Esophagus squamous epithelium (tissue), 5 donors: ENCODE data around the gene ISYNA1. TPM values are rescaled to one million over a fixed set of nuclear protein-coding genes. Genes with fewer than 3 reads are reported as not detected.

ENCODE experiments used
- DNase-seq: peaks from one replicate; lab custom pipeline; 2025; lab: John Stamatoyannopoulos, UW
- H3K27ac ChIP-seq, 4 donors: fragments of 200-600 bp; sonication (generic); one replicate each; pipeline ENCODE4 v1.5.1; 2016 to 2019; ENCODE audit warnings: mild to moderate bottlenecking in 1 of 4
- H3K27me3 ChIP-seq, 4 donors: fragments of 200-600 bp; sonication (generic); 1 replicate in 3 of 4; 2 replicates in 1 of 4; pipeline versions ENCODE4 v1.5.1 to v1.6.0; 2017 to 2021; ENCODE audit warnings: antibody characterized with exemption in 1 of 4
- H3K36me3 ChIP-seq, 3 donors: fragments of 200-600 bp; sonication (generic); one replicate each; pipeline ENCODE4 v1.5.1; 2016 to 2019
- H3K4me1 ChIP-seq, 3 donors: fragments of 200-600 bp; sonication (generic); one replicate each; pipeline ENCODE4 v1.5.1; 2017 to 2019
- H3K4me3 ChIP-seq, 4 donors: fragments of 200-600 bp; sonication (generic); 1 replicate in 3 of 4; 2 replicates in 1 of 4; pipeline ENCODE4 v1.5.1; 2016 to 2019; ENCODE audit warnings: mild to moderate bottlenecking in 2 of 4, moderate library complexity in 1 of 4
- H3K9me3 ChIP-seq, 3 donors: fragments of 200-600 bp; sonication (generic); one replicate each; pipeline ENCODE4 v1.5.1; 2016 to 2019
- POLR2A ChIP-seq, 4 donors: fragments of 450-650 bp; IDR thresholded peaks; one replicate each; pipeline ENCODE4 v1.6.1; 2017; ENCODE audit warnings: antibody characterized with exemption in 4 of 4, mild to moderate bottlenecking in 4 of 4, moderate library complexity in 3 of 4
- WGBS, 2 donors: methylation state at CpG; one replicate each; pipeline ENCODE4 v1.1.5; 2018; 5-methylcytosine and 5-hydroxymethylcytosine counted together
- intact Hi-C: fragments of 100-400 bp; cut with DNase I; formaldehyde crosslinking; loops from one replicate; pipeline ENCODE4 v1.15.0; 2022
- total RNA-seq, 4 donors: library from RNA; depleted of rRNA; stranded (reverse); fragments of >200 nt; gene quantifications; one replicate each; pipeline ENCODE4 v1.1.0, GENCODE V29; 2016
- TF ChIP-seq, protein P1 (sequence below), 6 experiments: fragments of 450-650 bp in 4 of 6; fragments of 200-600 bp in 2 of 6; sonication (generic) in 2 of 6; IDR thresholded peaks; one replicate each; pipeline ENCODE4 v1.5.1; 2016 to 2019; ENCODE audit warnings: antibody characterized with exemption in 6 of 6, mild to moderate bottlenecking in 4 of 6, moderate library complexity in 4 of 6
- donor health status: DM: yes; HTN: yes; CAD: no.

The ISYNA1 gene
- total RNA-seq, 4 donors from 2014 or later = 8.1 to 24.4 (median 14.4) TPM

DNA sequence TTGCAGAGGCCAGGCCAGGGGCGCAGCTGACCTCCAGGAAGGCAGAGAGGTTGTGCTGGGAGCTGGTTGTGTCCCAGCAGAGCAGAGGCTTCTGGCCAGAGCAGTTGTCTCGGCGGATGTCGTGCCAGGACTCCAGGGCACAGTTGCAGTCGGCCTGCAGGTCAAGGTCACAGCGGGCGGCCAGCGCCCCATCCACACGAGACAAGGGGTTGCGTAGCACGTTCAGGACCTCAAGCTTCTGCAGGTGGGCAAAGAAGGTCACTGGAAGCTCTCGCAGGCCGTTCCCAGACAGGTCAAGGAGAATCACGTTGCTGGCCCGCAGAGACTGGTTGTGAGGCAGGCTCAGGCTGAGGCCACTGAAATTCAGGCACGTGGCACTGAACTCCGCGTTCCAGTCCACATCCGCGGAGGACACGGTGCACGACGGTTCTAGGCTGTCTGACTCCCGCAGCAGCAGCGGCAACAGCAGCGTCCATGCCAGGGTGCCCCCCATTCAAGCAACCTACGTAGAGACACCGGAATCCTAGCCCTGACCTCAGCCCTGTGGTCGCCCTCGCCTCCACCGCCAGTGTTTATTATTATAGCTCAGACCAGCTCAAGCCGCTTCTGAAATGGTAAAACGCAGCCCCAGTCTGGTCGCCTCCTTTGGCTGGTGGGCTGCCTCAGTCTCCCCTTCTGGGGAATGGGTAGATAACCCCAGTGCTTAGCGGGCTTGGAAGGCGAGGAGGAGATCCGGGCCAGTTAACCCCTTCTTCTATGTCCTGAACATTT lies 41.3 kb downstream of the ISYNA1 start:
- no peaks in the 10 kb centered on the region for H3K36me3 ChIP-seq
- intact Hi-C loops = no loop called here
- DNase-seq = no peak
- 43 to 60% methylated on average over 3 to 7 of the region's 37 CpGs for WGBS, 2 donors
- H3K27ac ChIP-seq = peak overlapping the region in 2 of 4 donors; percentile 11 to 25
- no peaks in the 10 kb centered on the region for H3K9me3 ChIP-seq
- peaks cover 0 to 37% (median 10%) of the 10 kb centered on the region in 3 donors for H3K4me1 ChIP-seq
- TF ChIP-seq, protein P1, sequence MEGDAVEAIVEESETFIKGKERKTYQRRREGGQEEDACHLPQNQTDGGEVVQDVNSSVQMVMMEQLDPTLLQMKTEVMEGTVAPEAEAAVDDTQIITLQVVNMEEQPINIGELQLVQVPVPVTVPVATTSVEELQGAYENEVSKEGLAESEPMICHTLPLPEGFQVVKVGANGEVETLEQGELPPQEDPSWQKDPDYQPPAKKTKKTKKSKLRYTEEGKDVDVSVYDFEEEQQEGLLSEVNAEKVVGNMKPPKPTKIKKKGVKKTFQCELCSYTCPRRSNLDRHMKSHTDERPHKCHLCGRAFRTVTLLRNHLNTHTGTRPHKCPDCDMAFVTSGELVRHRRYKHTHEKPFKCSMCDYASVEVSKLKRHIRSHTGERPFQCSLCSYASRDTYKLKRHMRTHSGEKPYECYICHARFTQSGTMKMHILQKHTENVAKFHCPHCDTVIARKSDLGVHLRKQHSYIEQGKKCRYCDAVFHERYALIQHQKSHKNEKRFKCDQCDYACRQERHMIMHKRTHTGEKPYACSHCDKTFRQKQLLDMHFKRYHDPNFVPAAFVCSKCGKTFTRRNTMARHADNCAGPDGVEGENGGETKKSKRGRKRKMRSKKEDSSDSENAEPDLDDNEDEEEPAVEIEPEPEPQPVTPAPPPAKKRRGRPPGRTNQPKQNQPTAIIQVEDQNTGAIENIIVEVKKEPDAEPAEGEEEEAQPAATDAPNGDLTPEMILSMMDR (IDR thresholded peaks at IDR 0.05) = no peak
- peaks cover 0 to 31% (median 2%) of the 10 kb centered on the region in 4 donors for H3K27me3 ChIP-seq
- peak overlapping the region in 3 of 4 donors; percentile 10 to 52 (median 35) for H3K4me3 ChIP-seq

DNA sequence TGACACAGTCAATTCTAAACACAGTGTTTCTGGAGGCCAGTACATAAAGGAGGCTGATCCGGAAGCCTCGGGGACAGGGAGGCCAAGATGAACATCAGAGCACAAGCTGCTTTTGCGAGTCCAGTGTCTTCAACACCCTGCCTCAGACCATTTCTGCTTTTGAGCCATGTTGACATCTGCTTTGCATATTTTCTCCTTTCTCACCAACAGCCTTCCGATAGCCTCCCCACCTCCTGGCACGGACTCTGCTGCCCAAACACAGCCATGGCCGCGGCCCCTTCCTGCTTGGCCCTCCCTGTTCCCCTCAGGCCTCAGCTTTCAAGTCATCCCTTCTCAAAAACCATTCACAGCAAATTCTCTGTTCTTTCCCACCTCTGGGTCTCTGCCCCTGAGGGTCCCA lies 44.1 kb downstream of the ISYNA1 start:
- TF ChIP-seq POLR2A (IDR thresholded peaks at IDR 0.05) = no peak
- TF ChIP-seq, protein P1 (IDR thresholded peaks at IDR 0.05) = no peak
- Histone ChIP-seq H3K27me3 (peaks cover 0 to 31% (median 2%) of the 10 kb centered on the region in 4 donors), H3K27ac (peak overlapping the region in 2 of 4 donors; percentile 22 to 54), H3K4me1 (peaks cover 0 to 26% (median 9%) of the 10 kb centered on the region in 3 donors), H3K36me3 (no peaks in the 10 kb centered on the region), H3K4me3 (peak overlapping the region in 2 of 4 donors; percentile 5 to 26), H3K9me3 (no peaks in the 10 kb centered on the region)
- DNase-seq = no peak
- 48 to 62% methylated on average over 7 of the region's 7 CpGs for WGBS, 2 donors
- intact Hi-C loops = no loop called here

DNA sequence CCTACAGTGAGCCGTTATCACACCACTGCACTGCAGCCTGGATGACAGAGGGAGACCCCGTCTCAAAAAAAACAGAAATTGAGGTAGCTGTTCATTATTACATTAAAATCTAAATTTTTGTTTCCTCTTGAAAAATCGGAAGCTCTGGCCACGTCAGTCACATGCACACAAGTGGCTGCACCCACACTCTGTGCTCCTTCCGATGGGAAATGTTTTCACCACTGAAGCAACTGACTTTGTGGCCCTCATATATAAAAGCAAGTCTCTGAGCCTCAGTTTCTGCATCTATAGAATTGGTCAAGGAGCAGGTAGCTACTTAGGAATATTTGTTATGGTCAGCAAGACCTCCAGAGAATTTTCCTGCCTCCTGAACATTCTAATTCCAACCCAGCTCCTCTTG lies 45.0 kb downstream of the ISYNA1 start:
- Histone ChIP-seq H3K9me3 (no peaks in the 10 kb centered on the region), H3K36me3 (no peaks in the 10 kb centered on the region), H3K27ac (peak overlapping the region in 2 of 4 donors; percentile 22 to 54), H3K4me3 (peak overlapping the region in 2 of 4 donors; percentile 5 to 26), H3K4me1 (peaks cover 3 to 26% (median 14%) of the 10 kb centered on the region in 3 donors), H3K27me3 (peaks cover 0 to 27% (median 2%) of the 10 kb centered on the region in 4 donors)
- intact Hi-C loops = no loop called here
- no peak for DNase-seq
- TF ChIP-seq POLR2A (IDR thresholded peaks at IDR 0.05) = no peak
- TF ChIP-seq, protein P1 (IDR thresholded peaks at IDR 0.05) = no peak
- WGBS, 2 donors = 59 to 63% methylated on average over 5 of the region's 5 CpGs

DNA sequence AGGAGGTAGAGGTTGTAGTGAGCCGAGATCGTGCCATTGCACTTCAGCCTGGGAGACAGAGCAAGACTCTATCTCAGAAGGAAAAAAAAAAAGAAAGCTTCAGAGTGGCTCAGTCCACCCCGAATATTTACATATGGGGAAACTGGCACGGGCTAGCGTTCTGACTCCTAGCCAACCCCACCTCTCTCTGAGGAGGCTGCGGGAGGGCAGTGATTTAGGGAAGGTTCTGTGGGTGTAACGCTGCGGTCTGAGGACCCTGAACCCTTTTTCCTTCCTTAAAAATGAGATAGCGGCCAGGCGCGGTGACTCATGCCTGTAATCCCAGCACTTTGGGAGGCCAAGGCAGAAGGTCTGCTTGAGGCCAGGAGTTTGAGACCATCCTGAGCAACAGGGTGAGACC lies 45.5 kb downstream of the ISYNA1 start:
- no peaks in the 10 kb centered on the region for H3K36me3 ChIP-seq
- no peak for TF ChIP-seq POLR2A (IDR thresholded peaks at IDR 0.05)
- TF ChIP-seq, protein P1 (IDR thresholded peaks at IDR 0.05) = no peak
- peaks cover 0 to 27% (median 1%) of the 10 kb centered on the region in 4 donors for H3K27me3 ChIP-seq
- peaks cover 3 to 26% (median 15%) of the 10 kb centered on the region in 3 donors for H3K4me1 ChIP-seq
- WGBS, 2 donors = 29 to 36% methylated on average over 8 to 11 of the region's 11 CpGs
- H3K9me3 ChIP-seq = no peaks in the 10 kb centered on the region
- H3K4me3 ChIP-seq = no peak overlapping the region
- H3K27ac ChIP-seq = peak overlapping the region in 1 of 4 donors; percentile 22
- intact Hi-C loops = no loop called here
- DNase-seq = no peak

DNA sequence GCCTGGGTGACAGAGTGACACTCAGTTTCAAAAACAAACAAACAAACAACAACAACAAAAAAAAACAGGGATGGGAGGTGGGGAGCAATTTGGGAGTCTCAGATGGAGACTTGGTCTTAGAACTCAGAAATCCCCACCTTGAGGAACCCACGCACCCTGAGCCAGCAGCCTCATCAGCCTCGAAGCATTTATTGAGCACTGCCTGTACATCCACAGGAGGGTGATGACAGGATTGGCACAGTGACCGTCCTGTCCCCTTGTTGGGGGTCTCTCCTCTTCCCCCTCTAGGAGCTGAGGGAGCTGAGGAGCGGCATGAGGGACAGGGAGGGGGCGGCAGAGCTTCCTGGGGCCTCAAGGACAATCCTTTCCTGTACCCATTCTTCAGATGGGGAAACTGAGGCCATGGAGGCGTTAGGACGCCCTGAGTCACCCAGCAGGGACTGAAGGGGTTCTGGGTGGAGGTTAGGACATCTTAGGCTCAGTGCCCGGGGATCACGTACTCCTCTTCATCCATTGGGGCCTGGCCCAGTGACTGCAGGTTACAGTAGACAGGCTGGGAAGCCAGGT lies 46.3 kb downstream of the ISYNA1 start:
- H3K27ac ChIP-seq = no peak overlapping the region

More for the DNA sequence above, 46.3 kb downstream of the ISYNA1 start:
- DNase-seq = no peak
- Histone ChIP-seq H3K36me3 (no peaks in the 10 kb centered on the region), H3K27me3 (peaks cover 0 to 27% (median 0%) of the 10 kb centered on the region in 4 donors), H3K9me3 (no peaks in the 10 kb centered on the region), H3K4me3 (no peak overlapping the region), H3K4me1 (peaks cover 3 to 26% (median 11%) of the 10 kb centered on the region in 3 donors)
- intact Hi-C loops = no loop called here
- TF ChIP-seq, protein P1 (IDR thresholded peaks at IDR 0.05) = no peak
- TF ChIP-seq POLR2A (IDR thresholded peaks at IDR 0.05) = no peak
- WGBS, 2 donors = 50 to 80% methylated on average over 2 of the region's 9 CpGs
